NCI-H748 (cell line): ENCODE results near the gene ALG1.
"Not testable (repeated sequence)": the region's sequence is repeated elsewhere in the genome, so short reads cannot be mapped to it uniquely, and the experiment has no call there.

Source experiments
- DNase-seq: peaks from one replicate; lab custom pipeline; 2025; ENCODE audit not compliant: unreplicated experiment; lab: John Stamatoyannopoulos, UW

ALG1 gene

DNA sequence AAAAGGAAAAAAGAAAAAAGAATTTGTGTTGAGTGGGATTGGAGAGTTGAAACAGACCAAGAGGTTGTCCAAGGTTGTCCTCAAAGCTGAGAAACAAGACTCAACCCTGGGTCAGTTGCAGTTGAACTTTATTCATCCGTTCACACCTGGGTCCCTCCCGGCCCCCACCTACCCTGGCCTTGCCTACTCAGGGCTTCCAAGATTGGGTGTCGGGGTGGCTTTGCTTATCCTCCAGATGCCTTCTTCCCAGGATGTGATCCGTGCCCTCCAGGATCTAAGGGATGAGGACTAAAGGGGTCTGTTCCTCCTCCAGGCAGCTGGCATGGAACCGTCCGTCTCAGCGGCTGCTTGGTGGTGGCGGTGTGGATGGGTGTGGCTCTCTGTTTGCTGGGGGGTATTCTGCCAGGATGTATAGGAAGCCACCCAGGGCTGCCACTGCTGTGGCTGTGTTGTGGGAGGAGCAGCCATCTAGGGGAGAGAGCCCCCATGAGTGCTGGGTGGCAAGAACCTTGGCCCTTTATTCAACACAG lies 27.6 kb upstream of the ALG1 start:
- no peak for DNase-seq

DNA sequence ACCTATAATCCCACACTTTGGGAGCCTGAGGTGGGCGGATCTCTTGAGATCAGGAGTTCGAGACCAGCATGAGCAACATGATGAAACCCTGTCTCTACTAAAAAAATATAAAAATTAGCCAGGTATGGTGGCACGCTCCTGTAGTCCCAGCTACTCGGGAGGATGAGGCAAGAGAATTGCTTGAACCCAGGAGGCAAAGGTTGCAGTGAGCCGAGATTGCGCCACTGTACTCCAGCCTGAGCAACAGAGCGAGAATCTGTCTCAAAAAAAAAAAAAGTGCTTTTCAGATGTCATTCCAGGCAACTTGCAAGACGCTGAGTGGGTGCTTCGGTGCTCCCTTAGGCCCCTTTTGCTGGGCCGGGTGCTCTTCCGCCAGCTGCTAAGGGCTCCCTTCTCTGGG lies 27.1 kb upstream of the ALG1 start:
- DNase-seq = not testable (repeated sequence)

DNA sequence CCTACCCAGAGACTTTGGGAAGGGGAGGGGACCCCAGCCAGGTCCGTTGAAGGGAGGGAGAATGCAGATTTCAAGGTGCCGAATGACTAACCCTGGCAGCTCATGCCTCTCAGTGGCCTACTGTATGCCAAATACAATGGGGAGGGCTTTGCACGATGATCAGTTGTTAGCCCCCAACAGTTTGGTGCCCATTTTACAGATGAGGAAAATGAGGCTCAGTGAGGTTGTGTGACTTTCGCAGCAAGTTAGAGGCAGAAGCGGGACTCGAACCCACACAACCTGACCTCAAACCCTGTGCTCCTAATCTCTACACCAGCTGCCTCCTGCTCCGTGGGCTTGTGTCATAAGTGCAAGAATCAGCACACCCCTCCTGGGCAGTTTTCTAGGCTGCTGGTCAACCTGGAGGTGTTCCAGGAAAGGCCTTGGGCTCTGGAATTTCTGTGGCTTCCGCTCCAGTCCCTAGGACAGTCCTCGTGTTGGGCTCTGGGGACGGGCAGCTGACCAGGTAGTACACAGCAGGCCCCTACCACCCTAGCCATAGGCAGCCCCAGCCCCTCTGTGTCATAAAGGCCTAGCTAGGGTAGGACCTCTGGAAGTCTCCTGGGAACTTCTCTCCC lies 26.0 kb upstream of the ALG1 start:
- no peak for DNase-seq

DNA sequence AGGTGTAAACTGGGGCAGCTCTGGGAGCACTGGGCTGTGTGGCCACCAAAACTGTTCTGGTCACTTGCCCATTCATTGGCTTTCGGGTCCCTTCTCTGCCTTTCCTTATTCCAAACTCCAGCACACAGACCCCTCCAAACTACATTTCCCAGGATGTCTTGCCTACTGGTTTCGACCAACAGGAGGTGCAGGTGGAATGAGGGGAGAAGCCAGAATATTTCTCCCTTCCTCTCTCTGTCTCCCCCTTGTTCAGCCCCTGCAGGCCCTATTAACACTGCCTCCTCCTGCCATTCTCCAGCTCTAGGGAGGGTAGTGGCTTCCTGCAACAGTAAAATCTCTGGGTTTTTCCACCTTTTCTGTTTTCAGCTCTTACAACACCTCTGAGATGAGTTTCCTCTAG lies 24.7 kb upstream of the ALG1 start:
- no peak for DNase-seq

DNA sequence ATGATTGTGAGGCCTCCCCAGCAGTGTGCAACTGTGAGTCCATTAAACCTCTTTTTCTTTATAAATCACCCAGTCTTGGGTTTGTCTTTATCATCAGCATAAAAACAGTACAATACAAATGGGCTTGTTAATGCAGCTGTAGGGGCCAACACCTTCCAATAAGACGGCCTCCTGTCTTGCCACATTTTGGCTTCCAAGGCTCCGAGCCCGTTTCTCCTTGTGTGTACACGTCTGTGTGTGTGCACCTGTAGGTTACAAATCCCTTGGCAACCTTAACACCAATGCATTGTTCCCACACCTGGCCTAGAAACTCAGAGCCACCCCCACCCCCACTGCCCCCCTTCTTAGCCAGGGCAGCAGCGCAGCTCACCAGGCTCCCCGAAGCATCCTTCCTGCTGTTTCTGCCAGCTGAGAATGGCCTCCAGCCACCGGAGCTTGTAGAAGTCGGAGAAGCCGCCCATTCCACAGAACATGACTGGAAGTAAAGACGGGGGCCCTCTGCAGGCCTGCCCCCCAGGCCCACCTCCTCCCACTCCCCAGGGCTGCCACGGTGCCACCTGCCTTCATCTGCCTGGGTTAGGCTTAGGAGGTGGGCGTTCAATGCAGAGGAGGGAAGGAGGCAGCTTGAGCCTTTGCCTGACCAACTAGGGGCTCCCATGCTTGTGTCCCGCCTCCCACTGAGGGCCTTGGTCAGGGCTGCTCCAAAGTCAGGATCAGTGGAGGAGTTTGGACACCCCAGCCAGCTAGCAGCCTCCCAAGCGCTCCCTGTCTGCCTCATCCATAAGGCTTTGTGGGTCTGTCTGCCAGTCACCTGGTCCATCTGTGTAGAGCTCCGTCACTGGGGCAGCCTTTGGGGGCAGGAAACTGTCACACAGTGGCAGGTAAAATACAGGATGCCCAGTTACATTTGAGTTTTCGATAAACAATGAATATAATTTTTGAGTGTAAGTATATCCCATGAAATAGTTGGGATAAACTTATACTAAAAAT lies 16.5 kb upstream of the ALG1 start:
- DNase-seq = no peak

DNA sequence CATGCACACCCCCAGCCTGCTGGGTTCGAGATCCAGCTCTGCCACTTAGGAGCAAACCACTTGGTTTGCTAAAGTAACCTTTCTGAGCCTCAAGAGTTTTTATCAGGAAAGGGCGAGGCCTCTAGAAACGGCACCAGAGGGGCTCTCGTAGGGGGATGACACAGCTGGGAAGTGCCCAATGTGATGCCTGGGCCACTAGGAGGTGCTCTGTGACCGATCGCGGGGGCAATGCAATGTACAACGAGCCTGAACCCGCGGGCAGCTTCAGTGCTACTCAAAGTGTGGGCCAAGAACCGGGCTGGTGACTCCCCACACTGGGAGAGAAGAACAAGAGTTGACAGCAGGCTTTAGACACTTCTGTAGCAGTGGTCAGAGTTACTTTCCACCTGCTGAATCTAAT lies 15.3 kb upstream of the ALG1 start:
- peak; percentile 27 for DNase-seq

DNA sequence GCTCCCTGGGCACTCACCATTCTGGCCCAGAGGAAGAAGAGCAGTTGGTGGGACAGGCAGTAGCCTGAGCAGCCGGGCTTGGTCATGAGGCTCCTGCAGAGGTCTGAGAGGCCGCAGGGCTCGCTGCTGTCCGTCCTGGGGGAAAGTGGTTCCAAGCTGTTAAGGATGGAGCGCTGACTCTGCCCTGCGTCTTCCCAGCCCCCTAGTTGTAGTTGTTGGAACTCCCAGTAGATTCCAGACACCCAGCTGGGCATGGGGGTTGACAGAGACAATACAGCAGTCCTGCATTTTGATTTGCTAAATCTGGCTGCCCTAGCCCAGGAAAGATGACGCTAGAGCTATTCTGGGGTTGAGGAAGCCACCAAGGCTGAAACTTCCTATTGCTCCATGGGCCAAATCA lies 13.2 kb upstream of the ALG1 start:
- DNase-seq = no peak

DNA sequence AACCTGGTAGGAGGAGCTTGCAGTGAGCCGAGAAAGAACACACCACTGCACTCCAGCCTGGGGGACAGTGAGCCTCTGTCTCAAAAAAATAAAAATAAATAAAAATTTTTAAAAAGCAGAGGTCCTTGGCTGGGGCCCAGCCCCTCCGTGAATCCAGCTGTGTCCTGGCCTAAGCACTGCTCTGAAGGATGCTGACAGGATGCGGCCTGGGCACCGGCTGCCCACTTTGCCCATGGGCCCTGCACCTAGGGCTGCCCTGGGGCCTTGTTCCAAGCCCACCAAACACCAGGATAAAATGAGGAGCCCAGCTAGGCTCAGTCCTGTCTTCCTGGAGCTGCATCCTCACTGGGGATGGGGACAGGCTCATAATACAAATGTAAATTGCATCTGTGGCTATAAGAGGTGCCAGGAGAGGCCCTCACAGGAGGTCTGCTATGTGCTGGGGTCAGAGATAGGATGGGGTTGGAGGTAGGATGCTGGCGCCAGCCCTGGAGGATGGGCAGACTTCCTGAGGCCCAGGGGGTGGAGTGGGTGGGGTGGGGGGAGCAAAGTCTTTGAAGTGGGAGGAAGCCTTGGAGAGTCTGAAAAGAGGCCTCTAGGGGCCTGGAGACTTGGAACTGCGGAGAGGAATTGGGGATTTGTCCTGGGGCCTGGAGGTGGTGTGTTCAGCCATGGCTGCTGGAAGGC lies 12.1 kb upstream of the ALG1 start:
- DNase-seq = no peak

DNA sequence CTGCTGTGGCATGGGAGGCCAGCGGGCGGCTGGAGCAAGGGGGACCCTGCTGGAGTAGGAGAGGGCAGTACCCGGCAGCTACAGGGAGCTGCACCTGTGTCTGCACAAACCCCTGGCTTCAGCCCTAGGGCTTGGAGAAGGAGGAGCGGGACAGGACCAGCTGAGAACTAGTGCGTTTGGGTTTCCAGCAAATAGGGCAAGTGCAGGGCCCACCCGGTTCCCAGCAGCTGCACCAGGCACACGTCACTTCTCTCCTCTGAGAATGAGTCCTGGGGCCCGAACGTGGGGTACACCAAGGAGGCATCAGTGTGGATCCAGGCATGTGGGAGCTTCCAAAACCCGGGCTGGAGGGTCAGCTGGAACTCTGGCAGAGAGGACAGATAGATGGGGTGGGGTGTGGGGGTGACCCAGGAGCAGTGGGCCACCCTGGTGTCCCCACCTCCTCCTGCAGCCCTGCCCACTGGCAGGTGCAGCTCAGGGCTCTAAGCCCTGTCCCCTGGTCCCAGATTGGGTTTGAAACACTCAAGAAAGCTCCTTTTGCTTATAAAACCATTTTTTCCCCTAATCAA lies 11.5 kb upstream of the ALG1 start:
- no peak for DNase-seq

DNA sequence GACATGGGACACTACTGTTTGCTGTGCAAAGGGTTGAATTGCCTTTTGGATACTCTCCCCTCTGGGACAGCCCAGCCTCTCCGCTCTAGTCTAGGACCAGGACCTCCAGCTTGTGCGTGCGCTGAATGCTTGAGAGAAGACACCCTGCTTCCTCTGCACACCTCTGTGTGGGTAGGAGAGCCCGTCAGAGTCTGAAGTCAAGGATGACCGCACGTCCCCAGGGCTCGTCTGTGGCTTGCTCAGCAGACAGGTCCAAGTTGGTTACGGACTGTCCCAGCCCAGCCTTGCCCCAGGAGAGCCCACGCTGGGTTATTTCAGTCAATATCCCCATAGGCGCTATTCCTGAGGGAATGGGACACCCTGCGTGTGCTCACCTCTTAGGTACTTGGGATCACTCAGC lies 9.6 kb upstream of the ALG1 start:
- DNase-seq = no peak

DNA sequence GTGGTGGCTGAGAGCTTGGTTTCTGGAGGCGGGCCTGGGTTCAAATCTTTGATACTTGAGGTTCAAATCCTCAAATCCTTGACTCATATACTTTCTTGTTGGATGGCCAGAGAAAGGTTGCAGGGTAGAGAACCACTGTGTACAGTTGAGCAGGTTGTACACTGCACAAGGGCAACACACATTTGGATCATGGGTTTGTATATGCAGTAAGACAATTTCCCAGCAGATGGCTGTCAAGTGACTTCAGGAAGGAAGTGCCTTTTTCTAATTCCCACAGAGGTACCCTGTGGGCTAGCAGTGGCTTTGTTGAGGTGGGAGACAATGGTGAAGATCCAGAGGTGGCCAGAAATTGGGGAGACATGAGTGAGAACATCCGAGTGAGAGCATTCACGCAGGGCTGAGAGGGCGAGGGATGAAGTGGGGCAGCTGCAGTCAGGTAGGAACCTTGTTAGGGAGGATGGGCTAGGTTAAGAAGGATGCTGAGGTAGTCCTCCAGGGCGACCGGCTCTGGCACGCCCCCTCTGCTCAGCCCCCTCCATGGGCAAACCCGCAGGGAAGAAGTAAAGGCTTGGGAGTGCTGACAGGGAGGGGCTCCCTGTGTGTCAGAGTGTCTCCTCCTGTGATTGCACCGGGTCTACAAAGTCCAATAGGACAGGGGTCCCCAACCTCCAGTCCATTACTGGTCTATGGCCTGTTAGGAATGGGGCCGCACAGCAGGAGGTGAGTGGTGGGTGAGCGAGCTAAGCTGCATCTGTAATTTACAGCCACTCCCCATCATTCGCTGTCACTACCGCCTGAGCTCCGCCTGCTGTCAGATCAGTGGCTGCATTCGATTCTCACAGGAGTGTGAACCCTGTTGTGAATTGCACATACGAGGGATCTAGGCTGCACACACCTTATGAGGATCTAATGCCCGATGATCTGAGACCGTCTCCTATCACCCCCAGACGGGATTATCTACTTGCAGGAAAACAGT lies 8.6 kb upstream of the ALG1 start:
- peak; percentile 10 for DNase-seq

DNA sequence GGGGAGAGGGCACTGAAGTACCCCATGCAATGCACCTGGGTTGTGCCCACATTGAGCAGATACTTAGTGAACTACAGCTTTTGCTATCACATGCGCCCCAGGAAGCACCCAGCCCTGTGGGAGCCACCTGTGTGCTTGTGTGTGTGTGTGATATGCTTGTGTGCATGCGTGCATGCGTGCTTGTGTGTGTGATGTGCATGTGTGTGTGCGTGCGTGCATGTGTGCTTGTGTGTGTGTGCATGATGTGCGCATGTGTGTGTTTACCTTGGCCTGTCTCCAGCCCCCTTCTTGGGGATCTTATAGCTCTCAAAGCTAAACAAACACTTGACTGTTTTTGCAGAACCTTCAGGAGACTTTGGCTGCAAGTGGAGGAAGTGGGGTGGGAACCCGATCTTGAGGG lies 6.7 kb upstream of the ALG1 start:
- peak; percentile 26 for DNase-seq

DNA sequence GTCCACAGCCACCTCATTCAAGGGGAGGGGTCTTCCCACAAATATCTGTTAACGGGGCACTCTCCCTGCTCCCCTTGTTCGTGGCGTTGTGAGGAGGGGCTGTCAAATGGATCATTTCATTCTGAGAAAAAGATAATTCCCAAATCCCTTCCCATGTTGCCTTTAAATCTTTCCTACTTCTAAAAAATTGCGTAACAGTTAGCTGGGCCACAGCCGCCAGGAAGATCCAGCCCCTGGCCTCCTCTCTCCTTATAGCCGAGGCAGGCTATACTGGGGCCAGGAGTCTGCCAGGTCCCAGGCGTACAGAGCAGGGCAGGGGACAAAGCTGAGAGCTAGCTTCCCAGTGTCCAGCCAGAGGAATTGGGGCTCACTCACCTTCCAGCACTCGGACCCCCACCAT lies 6.3 kb upstream of the ALG1 start:
- DNase-seq = no peak

DNA sequence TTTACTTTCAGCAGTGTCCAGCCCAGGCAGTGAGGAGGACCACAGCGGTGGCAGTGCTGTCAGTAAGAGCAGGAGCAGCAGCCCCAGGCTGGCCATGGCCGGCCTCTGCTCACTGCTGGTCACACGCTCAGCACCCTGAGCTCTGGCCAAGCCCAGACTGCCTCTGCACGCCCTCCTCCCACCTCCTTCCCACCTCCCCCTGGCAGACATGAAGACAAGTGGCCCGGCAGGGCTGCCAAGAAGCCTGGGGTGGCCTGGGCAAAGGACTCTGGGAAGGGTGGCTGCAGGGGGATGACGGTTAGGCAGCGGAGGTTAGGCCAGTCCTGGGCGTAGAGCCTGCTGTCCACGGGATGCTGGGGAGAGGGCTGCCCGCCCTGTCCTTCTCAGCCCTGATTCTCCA lies 5.8 kb upstream of the ALG1 start, which contains the start of gene C16orf89:
TSS of gene C16orf89 (minus strand) at position 144 of the 400 bp plus-strand sequence. CDS start at position 96, 48 bp downstream.
- DNase-seq = no peak

DNA sequence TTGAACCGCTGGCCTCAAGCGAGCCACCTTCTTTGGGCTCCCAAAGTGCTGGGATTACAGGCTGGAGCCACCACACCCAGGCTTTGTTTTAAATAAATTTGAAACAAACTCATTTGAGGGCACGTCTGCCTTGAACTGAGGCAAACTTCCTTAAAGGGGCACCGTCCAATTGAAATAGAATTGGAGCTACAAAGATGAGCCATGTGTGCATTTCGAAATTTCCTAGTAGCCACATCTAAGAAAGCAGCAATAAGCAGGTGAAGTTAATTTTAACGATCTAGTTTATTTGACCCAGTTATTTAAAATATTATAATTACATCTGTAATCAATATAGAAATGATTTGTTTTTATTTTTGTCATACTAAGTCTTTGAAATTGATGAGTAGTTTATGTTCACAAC lies 5.1 kb upstream of the ALG1 start:
- DNase-seq = no peak

DNA sequence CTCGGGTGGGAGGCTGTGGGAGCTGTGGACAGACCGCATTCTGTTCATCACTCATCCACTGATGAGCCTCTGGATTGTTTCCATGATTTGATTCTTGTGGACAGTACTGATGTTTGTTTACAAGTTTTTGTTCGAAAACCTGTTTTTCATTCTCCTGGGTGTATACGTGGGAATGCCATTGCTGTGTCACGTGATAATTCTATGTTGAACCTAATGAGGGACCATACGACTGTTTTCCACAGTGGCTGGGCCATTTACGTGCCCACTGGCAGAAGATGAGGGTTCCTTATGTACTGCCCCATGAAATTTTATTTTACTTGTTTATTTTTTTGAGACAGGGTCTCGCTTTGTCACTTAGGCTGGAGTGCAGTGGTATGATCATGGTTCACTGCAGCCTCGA lies 2.6 kb upstream of the ALG1 start:
- DNase-seq = no peak

DNA sequence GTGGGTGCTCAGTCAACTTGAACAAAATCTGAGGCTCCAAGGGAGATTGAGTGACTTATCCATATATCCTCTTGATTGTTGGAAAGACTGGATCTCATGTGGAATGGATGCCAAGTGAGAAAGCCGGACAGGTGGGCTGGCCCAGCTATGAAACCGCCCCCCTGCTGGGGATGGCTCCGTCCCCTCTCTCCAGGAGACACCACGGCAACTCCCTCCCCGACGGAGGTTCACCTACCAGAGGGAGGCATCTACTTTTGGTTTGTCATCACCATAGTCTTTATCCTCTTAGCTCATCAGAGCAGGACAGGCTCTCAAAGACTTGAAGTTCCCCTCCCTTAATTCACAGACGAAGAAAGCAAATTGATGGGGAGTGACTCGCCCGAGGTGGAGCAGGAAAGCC lies 1.8 kb upstream of the ALG1 start:
- no peak for DNase-seq

DNA sequence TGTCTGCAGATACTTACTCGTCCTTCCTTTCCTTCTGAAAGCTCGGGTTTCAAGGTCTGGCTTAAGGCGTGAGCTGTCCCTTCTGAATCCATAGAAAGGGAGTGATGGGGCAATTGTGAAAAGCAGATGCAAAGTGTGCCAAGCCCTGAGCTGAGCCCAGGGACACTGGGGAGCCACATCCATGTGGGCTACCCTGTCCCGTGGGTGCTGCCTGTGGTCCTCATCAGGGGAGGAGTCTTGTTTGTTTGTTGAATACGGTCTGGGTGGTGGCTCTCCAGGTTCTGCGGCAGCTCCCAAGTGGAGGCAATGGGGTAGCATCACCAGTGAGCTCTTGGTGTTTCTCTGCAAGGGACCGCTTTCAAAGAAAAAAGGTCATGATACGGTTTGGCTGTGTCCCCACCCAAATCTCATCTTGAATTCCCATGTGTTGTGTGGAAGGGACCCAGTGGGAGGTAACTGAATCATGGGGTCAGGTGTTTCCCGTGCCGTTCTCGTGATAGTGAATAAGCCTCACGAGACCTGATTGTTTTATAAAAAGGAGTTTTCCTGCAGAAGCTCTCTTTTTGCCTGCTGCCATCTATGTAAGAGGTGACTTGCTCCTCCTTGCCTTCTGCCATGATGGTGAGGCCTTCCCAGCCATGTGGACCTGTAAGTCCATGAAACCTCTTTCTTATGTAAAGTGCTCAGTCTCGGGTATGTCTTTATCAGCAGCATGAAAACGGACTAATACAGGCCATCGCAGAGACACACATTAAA lies 1.0 kb upstream of the ALG1 start:
- no peak for DNase-seq

DNA sequence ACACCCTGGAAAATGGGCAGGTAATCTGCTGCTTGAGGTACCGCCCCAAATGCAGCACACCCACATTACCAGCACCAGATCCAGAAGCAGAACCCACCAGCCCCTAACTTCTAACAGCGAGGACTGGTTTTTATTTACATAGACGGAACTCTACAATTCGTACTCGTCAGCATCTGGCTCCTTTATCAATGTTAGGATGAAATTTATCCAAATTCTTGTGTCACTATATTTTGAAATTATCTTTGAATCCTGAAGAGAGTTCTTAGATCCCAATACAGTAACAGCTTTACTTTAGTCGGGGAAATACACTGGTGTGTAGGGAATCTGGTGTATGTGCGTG lies 332 bp upstream of the ALG1 start:
- DNase-seq = no peak
